ENCODE measurements around the gene SPATA2.
"Not testable (repeated sequence)": the region's sequence is repeated elsewhere in the genome, so short reads cannot be mapped to it uniquely, and the experiment has no call there.

The SPATA2 gene

DNA sequence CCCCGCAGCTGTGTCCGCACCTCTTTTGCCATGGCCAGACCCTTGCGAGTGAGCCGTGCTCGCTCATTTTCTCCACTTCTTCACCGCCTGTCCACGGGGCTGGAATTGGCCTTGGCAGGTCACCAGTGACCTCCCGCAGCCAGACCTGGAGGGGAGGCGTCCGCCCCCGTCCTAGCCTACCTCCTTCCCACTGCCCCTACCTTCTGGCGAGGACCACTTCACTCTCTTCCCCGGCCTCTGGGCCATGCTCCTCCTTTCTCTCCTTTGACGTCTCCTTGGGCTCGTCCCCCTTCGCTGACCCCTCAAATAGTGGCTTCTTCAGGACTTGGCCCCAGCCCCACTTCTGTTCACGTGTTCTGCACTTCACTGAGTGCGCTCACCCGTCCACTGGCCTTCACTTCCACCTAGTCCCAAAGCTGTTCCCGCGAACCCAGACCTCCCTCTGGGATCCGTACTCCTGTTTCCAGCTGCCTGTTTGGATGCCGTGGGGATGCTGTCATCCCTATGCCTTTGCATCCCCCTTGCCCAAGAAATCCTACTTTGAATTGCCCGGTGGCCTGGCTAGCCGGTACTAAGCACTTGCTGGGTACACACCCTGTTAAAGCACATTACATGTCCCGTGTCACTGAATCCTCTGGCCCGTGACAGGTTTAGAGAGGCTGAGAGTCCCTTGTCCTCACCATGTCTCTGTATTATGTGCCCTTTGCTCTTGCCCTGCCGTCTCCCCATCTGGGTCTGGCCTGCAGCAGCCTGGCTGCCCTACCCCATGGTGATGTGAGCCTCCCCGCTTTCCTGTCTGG lies 33.0 kb downstream of the SPATA2 start:
- DNase-seq: no peak

GRCh38 chr20:49880724-49881445 lies 34.4 kb downstream of the SPATA2 start:
- no peak for DNase-seq

DNA sequence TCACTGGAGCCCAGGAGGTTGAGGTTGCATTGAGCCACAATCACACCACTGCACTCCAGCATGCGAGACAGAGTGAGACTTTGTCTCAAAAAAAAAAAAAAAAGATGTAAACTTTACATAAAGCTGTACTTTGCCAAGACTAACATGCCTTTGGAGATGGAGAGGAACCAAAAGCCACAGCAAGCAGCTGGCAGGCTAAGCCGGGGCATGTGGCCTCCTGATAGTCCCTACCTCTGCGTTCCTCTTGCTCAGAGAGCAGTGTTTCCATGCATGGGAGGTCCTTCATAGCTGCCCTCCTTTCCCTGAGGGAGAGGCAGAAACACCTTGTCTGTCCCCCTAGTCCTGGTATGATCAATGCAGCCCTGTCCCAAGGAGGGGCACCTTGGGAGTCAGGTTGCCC lies 35.2 kb downstream of the SPATA2 start:
- no peak for DNase-seq

DNA sequence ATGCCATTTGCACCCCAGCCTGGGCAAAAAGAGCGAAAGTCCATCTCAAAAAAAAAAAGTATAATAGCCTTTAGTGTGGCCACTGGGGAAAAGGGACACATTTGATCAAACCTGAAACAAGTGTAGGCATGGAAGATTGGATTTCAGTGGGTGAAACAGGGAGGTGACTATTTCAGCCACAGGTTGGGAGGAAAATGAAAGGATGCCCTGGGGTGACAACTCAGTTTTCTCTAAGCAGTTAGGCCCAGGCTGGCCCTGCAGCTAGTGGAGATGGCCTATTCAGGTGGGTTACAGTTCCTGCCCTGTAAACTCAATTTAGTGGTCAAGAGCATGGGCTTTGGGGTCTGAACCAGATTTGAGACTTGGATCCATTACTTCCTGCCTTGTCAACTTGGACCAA lies 36.4 kb downstream of the SPATA2 start:
- DNase-seq: no peak

DNA sequence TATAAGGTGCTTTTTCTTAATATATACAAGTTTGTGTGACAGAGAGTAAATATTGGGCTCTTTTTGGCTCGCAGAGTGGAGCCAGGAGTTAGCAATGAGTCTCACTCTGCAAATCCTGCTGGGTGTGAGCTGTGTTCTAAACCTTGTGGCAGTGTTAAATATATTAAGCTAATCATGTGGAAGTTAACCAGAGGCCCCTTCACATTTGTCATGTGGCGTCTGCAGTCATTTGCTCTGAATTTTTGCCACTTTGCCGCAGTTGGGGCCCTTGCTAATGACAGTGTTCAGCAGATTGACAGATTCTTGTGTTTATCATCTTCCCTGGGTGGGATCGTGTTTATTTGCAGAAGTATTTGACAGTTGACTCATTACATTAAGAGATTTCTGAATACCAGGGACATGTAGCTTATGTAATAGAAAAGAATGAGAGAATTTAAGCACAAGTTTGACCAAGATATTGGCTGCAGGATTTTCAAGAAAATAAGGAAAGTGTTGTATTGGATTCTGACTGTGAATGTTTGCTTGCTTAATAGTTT lies 37.9 kb downstream of the SPATA2 start:
- DNase-seq: no peak

- DNase-seq: no peak
Observed at GRCh38 chr20:49874696-49875095, 40.6 kb downstream of the SPATA2 start.

DNA sequence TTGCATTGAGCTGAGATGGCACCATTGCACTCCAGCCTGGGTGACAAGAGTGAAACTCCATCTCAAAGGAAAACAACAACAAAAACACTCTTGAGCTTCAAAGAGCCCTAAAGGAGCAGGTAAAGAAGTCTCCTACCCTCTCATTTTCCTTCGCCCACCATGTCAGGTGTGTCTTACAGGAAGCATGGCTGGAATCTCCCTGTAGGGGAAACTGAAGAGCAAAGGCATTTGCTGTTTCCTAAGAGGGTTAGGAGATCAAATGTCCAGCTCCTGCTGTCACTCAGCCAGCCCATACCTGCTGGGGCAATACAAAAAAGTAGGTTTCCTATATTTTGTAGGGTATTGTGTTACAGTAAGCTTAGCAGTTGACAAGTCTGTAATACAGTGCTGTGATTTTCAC lies 43.3 kb downstream of the SPATA2 start:
- DNase-seq: no peak

- no peak for DNase-seq
Observed at GRCh38 chr20:49871391-49871948, 43.9 kb downstream of the SPATA2 start.

DNA sequence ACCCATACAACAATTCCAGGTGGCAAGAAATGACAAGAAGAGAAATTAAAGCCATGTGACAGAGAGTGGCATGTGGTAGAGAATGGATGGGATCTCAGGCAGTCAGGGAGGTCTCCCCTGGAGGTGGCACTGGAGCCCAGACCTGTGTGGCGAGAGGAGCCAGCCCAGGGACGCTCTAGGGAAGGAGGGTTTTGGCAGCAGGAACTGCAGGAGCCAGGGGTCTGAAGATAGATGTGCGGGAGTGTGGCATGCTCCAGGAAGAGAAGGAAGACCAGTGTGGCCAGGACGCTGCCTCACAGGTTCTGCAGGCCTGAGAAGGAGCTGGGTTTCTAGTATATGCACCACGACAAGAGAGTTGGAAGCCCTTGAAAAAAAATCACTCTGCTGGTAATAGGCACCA lies 45.1 kb downstream of the SPATA2 start:
- DNase-seq: no peak

GRCh38 chr20:49868964-49869363 lies 46.4 kb downstream of the SPATA2 start:
- no peak for DNase-seq

- no peak for DNase-seq
Observed at GRCh38 chr20:49868538-49868937, 46.8 kb downstream of the SPATA2 start.

DNA sequence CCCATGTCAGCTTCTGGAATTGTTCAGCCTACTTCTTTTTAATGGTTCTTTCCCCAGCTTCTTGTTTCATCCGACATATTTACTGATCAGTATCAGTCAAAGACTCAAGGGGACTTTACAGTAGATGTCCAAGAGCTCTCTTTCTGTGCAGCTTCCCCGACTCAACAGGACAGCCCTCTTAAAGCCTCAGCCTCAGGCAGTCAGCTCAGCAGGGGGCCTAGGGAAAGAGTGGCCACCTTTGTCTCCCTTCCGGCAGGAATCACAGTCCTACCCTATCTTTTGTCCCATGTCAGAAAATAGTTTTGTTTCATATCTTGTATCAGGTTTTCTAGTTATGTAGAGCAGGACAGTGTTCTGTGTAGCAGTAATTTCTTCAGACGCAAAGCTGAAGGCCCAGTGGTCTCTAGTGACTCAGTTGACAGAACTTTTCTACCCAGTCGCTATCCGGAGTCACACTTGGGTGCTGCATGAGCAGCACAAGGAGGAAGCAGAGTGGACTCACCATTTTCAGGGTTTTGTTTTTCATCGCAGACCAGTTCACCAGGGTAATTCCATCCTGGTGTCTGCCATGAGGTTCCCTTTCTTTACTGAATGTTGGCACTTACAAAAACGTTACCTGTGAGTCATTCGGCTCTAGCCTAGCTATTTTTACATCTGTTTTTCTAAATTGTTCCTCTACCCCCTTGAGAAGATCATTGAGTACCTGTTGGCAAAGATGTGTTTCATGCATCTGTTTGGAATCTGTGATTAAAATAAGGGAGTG lies 47.7 kb downstream of the SPATA2 start:
- DNase-seq: no peak

GRCh38 chr20:49866051-49866450 lies 49.3 kb downstream of the SPATA2 start:
- DNase-seq: no peak

DNA sequence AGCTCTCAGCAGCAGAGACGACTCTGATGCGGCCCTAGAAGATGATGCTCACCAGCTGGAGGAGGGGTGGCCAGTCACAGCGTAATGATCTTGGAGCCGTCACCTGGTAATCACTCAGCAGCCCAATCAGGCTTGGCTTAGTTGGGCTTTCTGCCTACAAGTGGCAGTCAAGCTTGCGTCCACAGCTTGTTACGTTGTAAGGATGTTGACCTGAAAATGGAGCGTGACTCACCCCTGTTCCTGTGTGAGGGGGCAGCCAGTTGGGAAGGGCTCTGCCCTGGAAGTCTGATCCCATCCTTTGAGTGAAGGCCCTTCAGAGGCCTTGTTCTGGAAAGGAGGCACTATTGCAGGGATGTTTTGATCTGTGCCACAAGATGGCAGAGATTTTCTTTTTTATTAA lies 49.8 kb downstream of the SPATA2 start:
- DNase-seq: no peak

GRCh38 chr20:49863666-49864065 lies 51.7 kb downstream of the SPATA2 start:
- no peak for DNase-seq

DNA sequence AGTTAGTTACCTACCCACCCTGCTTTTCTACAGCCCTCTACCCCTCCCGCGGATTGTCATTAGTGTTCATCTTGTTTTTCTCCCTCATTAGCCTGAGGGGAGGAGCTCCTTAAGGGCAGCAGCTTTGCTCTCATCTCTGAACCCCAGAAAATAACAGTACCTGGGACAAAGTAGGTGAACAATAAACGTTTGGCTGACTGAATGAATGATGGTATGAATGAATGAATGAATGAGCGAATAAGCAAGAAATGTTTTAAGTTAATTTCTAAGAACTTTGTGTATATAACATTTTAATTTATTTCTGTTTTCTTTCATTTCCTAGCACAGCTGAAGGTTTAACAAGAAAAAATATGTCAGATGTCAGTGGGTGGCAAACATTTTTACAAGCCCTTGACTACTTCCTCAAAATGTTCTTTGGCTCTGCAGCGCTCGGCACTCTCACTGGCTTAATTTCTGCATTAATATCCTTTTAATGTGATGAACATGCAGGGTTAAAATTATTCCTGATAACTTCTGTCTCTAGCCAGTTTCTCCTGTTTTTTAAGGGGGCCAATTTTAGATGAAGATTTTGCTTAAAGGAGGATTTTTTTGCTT lies 52.6 kb downstream of the SPATA2 start:
- no peak for DNase-seq

GRCh38 chr20:49861232-49861631 lies 54.1 kb downstream of the SPATA2 start:
- DNase-seq: not testable (repeated sequence)

DNA sequence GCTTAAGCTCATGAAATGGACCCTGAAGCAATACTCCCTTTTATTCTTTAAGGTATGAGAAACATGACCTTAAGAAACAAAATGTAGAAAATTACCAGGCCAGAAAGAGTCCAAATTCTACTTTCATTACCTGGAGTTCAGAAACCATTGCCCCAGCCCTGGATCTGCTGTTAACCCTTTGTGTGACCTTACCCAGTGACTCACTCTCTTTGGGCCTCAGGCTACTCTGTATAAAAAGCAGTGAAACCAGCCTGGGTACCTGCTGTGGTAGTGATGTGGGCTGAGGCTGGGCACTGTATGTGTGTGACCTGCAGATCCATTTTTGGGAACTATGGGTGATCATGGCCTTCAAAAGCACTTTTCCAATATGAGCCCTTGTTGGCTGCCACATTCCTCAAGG lies 55.5 kb downstream of the SPATA2 start:
- no peak for DNase-seq

- DNase-seq: no peak
Observed at GRCh38 chr20:49859011-49859410, 56.3 kb downstream of the SPATA2 start.

DNA sequence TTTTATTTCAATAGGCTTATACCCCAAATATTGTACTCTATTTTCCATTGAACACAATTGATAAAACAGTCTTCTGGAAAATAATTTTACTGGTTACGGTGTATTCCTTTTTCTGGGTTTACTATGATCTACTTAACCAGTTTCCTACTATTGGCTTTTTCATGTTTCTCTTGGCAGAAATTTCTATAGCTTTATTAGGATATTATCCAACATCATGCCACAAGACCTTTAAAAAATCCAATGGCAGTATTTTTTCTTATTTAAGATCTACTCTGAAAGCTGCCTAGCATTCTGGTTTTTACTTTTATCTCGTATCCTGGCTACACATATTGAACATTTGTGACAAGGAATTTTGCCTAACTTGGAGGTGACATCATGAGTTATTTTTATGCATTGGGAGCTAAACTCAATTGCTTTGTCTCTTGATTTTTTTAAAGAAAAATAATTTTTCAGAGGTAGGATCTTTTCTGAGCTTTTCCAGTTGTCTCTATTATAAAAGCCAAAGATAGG lies 57.2 kb downstream of the SPATA2 start:
- no peak for DNase-seq

DNA sequence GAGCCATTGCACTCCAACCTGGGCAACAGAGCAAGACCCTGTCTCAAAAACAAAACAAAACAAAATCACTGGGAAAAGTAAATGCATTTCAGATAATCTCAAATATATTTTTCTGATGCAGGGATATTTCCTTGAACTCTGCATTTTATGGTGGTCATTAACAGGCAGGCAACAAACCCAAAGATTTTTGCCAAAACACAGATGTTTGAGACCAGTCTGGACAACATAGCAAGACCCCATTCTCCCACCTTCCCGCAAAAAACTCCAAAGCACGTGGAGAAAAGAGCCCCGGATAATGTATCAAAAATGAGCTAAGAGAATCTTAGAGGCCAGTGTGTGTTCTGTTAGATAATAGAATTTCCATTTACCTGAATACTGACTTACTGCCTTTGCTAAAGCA lies 58.4 kb downstream of the SPATA2 start:
- no peak for DNase-seq

DNA sequence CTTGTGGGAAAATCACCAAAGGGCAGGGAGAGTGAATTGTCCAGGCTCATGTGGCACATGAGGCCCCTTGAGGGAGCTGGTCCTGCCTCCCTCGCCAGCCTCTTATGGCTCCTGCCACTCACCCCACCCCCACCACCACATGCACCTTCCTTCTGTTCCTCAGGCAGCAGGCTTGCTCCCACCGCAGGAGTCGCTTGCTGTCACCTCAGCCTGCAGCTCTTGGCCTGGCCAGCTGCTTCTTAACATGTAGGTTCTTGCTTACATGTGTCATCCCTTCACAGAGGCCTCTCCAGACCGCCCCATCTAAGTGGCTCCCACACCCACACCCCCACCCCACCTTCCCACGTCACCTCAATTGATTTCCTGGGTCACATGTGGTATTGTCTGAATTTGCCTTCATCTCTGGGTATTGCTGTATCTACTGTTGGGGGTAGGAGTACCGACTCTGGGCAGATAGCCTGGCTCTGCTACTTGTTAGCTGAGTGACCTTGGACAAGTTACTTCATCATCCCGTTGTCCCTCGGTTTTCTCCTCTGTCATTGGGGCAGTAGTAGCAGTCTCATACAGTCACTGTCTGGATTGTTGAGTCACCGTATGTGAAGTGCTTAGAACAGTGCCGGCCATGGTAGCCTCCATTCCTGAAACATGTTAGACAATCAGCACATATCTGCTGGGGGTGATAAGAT lies 61.0 kb downstream of the SPATA2 start:
- no peak for DNase-seq

Measured in stimulated activated naive CD4-positive, alpha-beta T cell treated with Interleukin-2 at 50 U/mL for 16 hours (primary cell).